Lower leg skin (tissue), 3 donors: ENCODE measurements around the gene SSH3.

ENCODE experiments used
- CTCF ChIP-seq, 3 donors: fragments of 450-650 bp; IDR thresholded peaks; one replicate each; pipeline ENCODE4 v1.5.1; 2016; ENCODE audit warnings: antibody characterized with exemption in 3 of 3, mild to moderate bottlenecking in 3 of 3, moderate library complexity in 2 of 3
- POLR2A ChIP-seq, 2 donors: fragments of 450-650 bp; IDR thresholded peaks; one replicate each; pipeline ENCODE4 v1.6.1; 2016 to 2017; ENCODE audit warnings: antibody characterized with exemption in 2 of 2, mild to moderate bottlenecking in 1 of 2, moderate library complexity in 1 of 2

- TF ChIP-seq CTCF (IDR thresholded peaks at IDR 0.05) (no peak), POLR2A (IDR thresholded peaks at IDR 0.05) (no peak)
Measured at GRCh38 chr11:67267188-67268080, 35.9 kb upstream of the SSH3 start.
